HG03039 (cell line): ENCODE data around the gene FRAS1.
"Not testable (repeated sequence)": the region's sequence is repeated elsewhere in the genome, so short reads cannot be mapped to it uniquely, and the experiment has no call there.

Source experiments
- ATAC-seq: cut with Tn5 transposase; IDR thresholded peaks from one replicate; pipeline ENCODE4 v1.9.1; 2021; ENCODE audit warnings: mild to moderate bottlenecking, moderate library complexity; ENCODE audit not compliant: unreplicated experiment

The FRAS1 gene

DNA sequence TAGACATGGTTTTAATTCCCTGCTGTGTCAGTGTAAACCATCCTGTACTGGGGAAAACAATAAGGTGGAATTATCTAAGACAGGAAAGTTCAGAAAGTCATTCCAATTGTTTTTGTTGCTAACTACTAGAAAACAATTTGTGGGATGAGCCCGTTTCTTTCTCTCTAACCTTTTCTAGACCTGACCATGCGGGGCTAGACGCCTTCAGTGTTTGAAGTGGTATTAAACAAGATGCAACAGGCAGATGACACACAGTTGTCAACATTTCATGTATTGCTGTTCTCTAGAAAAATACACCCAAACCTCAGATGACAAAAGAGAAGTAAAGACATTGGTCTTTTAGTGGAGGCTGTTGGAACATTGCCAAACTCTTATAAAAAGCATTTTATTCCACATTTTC lies 105.7 kb downstream of the FRAS1 start:
- ATAC-seq, result no peak

DNA sequence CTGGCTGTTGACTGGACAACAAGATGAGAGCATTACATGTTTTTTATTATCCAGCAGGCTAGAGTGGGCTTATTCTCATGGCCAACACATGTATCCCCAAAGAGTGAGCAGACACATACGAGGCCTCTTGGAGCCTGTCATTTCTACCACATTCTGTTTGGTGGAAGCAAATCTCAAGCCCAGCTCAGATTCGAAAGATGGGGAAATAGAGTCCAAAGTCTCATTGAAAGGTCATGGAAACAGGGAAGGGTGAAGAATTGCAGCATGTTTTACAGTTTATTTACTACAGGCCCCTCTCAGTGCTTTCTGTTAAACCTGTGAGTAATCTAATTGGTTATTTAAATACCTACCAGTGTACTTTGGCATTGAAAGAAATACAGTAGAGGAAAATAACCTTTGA lies 108.6 kb downstream of the FRAS1 start:
- ATAC-seq, result no peak

DNA sequence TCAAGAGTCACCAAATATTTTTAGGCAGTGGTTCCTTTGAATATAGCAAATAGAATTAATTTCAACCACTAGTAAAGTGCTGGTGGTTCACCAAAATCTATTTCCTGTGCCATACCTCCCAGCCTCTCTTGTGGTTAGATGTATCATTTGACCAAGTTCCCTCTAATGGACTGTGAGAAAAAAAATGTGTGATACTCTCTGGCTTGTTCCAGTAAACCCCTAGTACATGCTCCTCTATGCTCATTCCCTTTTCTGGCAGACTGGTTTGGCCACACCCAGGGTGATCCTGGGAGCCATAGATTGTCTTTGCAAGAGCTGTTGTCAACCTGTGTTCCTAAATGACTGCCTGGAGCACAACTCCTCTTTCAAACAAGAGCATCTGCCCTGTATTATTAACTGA lies 109.5 kb downstream of the FRAS1 start:
- no peak for ATAC-seq

DNA sequence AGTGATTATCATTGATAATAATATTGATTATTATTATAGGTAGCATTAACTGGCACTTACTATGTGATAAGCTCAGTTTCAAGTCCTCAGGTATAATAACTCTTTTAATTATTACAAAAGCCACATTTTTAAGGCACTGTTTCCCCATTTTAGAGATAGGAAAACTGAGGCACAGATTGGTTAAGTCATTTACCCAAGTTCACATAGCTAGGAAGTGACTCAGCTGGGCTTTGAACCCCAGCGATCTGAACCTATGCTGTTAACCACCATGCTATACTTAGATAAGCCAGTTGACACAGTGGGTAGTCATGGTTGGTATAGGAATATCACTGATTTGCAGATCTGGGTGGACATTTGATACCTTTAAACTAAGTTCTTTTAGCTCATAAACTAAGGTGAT lies 110.4 kb downstream of the FRAS1 start:
- ATAC-seq, result no peak

DNA sequence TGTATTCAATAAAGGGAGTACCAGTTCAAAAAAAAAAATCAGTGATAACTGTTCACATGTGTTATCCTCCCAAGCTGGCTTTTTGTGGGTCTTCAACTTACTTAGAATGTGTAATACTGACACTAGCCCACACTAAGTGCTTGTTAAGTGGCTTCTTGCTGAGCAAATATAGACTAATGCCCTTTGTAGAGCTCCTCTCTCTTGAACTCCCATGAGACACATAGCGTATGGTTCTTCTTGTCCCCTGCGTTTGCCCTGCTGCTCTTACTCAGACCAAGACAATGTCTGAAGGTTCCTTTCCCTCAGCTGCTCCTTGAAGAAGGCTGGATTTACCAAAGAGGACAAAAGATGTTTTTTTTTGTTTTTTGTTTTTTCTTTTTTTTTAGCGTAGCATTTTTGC lies 110.9 kb downstream of the FRAS1 start:
- ATAC-seq, result no peak

DNA sequence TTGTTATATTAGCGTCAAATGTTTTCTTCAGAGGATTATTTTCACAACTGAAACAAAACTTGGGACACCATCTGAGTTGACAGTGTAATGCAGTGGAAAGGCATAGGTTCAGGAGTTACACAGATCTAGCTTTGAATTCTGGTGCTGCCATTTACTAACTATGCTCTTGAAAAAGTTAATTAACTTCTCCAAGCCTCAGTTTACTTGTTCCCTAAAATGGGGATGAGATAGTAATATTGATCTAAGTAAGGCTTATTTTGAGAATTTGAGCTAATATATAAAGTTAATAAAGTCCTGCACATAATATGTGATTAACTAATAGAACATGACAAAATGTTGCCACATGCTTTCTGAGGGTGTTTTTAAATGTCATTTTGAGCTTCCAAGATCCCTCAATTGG lies 112.6 kb downstream of the FRAS1 start:
- no peak for ATAC-seq

DNA sequence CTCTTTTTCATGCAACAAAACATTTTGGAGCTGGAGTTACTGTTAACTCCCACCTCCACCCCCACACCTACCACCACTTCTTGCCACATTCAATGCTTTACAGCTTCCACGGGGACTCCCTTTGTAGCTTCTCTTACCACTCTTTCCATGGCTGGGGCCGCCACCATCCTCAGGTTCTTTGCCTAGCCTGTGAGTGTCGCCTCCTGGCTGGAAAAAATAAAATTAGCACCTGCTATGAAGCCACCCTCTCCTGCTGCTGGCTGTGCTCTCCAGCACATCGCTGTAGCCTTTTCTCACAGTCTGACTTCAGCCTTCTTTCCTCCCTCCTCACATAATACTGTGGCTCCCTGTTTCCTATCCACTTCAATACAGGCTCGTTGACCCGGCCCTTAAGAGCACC lies 114.4 kb downstream of the FRAS1 start:
- ATAC-seq, result no peak

DNA sequence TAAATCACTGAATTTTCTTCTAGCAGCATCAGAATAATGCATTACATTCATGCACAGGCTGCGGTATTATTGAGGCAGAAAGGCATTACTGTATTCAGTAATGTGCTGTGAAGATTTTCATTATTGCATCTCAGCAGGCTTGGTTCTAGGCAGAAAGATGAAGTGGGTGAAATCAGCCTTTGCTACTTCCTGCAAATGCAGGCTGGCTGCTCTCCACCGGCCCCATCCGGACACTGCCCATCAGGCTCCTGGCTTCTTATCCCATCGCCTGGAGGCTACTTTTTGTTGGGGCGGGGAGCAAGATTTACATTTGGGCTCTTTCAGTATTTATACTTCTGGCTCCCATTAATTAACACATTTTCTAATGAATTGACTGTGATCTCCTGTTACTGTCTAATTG lies 117.8 kb downstream of the FRAS1 start:
- no peak for ATAC-seq

DNA sequence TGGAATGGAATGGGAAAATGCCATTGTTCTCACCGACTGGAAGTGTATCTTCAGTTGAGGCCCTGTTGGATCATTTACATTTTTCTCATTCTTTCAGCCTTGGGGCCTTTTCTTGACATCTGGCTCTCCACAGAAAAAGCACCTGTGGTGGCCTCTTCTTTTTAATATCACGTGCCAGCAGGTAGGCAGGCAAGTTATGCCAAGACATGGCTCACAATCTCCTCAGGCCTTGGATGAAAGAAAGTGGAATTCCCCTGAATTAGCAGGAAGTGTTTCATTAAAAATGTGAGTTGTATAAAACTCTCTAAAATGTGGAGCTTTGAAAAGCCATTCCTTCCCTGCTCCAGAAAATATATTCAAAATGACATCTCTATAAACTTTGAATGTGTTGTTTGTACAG lies 122.1 kb downstream of the FRAS1 start:
- no peak for ATAC-seq

DNA sequence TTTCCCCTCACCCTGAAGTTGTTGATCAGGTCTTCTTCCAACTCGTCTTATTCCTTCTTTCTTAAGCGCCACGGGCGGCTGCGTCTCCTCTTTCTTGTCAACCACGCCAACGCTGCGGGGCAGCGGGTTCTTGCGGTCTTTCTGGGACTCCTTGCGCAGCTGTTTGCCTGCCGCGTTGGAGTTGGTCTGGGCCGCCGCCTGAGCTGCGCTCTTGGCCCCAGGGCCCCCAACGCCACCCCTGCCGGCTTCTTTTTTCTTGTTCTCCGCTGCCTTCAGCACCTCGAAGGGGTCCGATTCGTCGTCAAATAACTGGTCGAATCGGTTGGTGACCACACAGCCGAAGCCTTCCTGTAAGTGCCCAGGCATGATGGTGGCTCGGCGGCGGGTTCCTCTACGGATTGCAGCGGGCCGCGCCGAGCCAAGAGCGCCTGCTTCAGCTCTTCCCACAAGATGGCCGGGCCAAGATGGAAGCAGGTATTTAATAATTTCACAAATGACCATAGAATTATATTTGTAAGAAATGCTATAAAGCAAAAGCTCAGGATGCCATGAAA lies 124.6 kb downstream of the FRAS1 start:
- ATAC-seq, result not testable (repeated sequence)

DNA sequence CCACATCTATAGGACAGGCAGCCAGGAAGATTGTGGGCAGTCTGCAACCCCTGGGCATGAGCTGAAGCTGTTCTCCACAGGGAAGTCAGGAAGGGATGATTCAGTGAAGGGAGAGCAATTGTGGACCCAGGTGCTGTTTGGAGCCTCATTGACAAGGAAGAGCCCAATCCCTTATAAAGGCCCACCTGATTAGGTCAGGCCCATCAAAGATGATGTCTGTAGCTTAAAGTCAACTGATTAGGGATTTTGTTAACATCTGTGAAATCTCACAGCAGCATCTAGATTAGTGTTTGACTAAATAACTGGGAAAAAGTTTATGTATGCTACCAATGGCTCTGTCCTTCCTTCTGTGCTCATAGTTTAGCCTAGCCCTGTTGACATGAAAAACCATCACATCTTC lies 127.5 kb downstream of the FRAS1 start:
- no peak for ATAC-seq

DNA sequence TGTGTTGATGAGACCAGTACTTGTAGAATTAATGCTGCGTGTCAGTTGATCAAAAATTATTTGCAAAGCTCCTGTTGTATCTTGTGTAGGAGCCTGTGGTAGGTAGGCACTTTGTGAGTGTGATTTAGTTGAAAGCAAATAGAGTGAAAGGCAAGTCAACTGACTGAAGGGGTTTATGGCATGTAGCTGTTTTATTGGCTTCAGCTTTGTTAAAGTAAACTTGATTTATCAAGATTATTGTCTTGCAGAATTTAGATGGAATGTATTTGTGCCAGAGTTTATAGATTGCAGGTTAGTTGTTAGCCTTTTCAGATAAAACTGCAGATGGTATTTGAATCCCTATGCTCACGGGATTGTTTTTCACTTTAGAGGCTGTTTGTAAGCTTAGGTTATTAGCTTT lies 128.0 kb downstream of the FRAS1 start:
- no peak for ATAC-seq

DNA sequence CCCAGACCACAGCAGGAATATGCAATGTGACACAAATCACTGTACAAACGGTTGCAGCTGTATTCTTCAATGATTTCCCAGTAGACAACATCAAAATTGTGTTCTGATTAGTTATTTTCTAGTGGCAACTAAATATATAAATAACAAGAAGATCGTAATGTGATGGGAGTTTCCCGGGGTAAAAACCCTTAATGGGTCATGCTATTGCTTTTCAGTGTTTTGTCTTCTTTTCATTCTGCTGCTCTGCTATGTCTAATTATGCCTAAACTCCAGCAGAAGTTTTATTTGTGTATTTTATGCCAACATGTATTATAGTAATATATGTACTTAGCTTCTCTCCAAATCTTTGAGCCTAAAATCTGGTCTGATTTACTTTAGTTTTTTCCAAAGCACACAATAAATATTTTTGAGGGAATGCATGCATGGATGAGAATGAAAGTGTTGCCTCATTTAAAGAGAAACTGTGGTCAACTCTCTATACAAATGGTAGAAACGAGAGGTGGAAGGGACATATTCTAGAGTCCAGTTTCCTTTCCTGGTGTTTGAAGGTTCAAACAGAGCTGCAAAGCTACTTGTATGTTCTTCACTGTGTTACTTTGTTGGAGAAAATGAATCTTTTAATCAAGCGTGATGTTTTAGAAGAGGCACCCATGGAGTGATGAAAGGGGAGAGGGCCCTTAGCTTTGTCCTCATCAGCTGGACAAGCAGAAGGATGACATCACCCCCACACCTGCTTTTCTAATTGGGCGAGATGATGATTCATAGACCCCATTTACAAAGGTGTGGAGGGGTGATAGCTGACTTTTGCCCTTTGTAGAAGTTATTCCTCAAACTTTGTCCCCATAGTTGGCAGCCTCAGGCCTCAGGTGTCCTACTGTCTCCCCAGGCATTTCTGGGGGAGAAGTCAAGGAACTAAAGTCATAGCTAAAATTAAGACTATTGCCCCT lies 129.7 kb downstream of the FRAS1 start:
- no peak for ATAC-seq

DNA sequence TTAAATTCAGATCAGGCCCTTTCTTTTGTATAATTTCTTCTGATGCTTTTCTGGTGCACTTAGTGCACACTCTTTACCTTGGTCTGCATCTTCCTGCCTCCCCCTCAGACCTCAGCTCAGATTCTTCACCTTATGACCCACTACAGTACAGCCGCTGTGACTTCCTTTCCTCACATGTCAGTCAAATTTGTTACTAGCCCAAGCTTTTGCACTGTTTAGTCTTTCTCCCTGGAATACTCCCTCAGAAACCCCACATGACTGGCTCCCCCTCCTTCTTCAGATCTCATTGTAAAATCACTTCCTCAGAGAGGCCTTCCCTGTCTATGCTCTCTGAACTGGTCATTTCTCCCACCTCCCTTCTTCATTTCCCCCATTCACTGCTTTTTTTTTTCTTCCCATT lies 132.9 kb downstream of the FRAS1 start:
- ATAC-seq, result no peak

DNA sequence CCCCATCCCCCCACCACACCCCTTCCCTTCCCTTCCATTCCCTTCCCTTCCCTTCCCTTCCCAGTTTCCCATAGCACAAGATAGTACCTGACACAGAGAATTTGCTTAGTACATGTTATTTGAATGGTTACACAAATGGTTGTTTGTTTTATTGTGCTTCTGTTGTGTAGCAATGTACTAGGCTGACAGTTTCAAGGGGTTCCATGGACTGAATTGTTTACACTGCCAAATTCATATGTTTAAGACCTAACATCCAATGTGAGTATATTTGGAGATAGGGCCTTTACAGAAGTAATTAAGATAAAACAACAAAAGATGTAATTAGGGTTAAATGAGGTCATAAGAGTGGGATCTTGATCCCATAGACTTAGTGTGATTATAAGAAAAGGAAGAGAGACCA lies 133.5 kb downstream of the FRAS1 start:
- no peak for ATAC-seq

DNA sequence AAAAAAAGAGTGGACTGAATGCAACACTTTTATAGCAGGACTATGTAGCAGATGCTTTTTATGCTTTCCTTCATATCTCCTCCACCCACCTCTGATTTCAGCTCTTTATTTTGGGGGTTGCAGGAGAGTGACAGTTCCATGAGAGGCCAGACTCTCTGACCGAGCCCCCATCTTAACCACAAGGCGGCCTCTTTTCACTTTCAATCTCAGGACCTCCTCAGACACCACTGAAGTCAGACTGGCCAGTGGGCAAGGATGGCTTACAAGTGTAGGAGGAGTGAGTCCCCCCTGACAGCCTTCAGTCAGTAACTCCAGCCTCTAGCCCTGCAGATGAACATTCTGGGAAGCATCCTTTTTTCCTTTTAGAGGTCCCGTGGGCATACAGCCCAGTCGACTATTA lies 140.8 kb downstream of the FRAS1 start:
- no peak for ATAC-seq

DNA sequence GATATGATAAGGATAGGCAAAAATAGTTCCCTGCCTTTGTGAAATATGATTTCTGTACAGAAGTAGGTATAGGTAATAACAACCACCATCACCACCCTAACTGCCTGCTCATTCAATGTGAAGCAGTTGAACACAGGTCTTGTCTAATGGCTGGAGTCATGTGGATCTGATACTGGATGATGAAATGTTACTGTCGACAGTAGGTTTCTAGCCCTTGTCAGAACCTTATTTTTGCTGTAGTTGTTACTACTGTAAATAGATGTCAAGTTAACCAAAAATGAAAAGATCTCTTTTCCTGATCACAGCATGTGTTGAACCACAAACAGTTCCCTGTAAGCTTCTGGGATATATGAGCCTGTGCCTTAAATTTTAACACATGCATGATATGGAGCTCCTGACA lies 142.9 kb downstream of the FRAS1 start:
- ATAC-seq, result no peak

DNA sequence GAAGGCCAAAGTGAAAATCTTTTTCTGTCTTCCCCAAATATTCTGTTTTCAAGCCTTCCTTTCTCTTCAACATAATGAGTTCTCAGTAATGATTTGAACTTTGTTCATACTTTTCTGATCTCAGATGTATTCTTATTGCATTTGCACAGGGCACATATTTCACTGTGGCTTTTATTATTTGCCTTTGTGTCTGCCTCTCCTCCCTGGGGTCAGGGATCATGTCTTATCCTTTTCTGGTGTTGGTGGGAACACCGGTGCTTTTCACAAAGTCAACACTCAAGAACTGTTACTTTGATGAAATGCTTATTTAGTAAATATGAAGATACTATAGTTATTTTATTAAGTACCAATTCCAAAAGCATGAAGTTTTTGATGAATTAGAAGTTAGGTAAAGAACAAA lies 143.8 kb downstream of the FRAS1 start:
- no peak for ATAC-seq

DNA sequence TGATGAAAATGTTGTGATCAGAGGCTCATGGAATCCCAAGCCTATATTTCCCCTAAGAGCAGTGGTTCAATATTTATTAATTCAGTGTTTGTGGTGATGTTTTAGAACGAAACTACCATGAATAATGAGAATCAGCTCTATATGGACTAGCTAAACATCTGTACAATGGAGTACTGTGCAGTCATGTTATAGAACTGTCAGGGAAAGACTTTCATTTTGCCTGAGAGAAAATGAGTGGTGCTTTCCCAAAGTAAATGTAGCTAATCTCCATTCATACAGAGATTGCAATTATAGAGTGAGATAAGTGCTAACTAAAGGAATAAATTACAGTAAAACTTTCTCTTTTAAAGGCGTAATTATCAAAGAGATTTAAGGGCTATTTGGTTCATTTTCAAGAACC lies 147.1 kb downstream of the FRAS1 start:
- no peak for ATAC-seq

DNA sequence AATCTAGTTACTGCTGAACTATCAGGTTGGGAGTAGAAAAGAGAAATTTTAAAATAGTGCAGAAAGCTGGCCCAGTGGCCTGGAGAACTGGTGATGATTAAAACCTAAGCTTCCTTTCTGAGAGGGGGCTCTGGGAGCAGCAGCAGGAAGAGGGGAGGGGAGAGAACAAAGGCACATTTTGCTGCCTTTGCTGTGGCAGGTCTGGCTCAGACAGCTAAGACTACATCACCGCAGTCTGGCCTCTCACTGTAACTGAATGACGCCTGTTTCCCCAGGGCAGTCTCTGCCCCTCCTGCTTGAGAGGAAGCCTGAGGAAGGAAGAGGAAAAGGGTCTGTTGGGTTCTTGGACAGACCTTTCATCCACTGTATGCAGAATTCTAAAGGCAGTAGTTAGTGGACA lies 148.5 kb downstream of the FRAS1 start:
- no peak for ATAC-seq

DNA sequence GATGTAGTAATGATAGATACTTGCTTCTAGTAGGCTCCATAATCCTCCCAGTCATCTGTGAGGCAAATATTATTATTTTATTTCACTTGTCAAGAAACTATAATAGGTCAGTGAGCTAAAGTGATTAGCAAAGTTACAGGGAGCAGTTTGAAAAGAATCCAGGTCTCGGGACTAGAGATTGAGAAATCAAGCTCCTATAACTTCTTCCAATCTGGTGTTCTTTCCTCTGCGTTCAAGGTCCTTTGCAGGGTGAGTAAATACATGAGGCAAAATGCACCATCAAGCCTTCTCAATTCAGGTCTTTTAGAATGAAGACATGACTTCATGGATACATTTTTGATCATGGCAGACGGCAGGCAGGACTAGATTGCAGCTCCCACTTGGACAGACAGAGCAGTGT lies 150.4 kb downstream of the FRAS1 start:
- no peak for ATAC-seq

DNA sequence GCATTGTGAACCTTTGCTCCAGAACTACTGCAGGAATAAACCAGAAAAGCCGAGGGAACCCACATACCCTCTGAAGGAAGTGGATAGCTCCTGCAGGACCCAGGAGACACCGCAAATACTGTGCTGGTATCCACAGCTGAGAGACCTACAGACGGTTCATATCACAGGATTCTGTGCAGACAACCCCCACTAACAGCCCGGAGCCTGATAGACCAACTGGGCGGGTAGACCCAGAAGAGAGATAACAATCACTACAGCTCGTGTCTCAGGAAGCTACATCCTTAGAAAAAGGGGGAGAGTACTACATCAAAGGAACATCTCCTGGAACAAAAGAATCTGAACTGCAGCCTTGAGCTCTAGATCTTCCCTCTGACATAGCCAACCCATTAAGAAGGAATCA lies 150.8 kb downstream of the FRAS1 start:
- ATAC-seq, result no peak

DNA sequence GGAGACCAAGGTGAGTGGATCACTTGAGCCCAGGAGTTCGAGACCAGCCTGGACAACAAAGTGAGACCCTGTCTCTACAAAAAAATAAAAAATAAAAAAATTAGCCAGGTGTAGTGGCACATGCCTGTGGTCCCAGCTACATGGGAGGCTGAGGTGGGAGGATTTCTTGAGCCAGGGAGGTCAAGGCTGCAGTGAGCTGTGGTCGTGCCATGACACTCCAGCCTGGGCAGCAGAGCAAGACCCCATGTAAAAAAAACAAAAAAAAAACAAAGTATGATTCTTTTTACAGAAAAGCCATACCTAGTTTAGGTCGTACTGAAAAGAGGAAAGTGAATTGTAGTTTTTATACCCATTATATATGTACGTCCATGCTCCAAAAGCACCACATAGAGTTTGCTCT lies 151.8 kb downstream of the FRAS1 start:
- not testable (repeated sequence) for ATAC-seq
